Neuronal stem cell (in vitro differentiated cells): ENCODE results near the gene NAV2.

ENCODE experiments used
- DNase-seq: peaks from one replicate; pipeline ENCODE4 v3.0.0-alpha.2; 2013; ENCODE audit warnings: low spot score
- H2AFZ ChIP-seq: one replicate; pipeline ENCODE4 v1.6.1; 2013; ENCODE audit warnings: mild to moderate bottlenecking, low read length, inconsistent platforms
- H2AK5ac ChIP-seq: 2 replicates; pipeline ENCODE4 v1.6.1; 2013; ENCODE audit warnings: low read depth, mild to moderate bottlenecking, inconsistent platforms, low read length, moderate library complexity, mixed read lengths
- H2BK120ac ChIP-seq: 2 replicates; pipeline ENCODE4 v1.6.1; 2013; ENCODE audit warnings: low read depth, mild to moderate bottlenecking, inconsistent platforms, low read length, moderate library complexity, mixed read lengths
- H2BK12ac ChIP-seq: one replicate; pipeline ENCODE4 v1.6.1; 2013; ENCODE audit warnings: low read length, inconsistent platforms
- H2BK15ac ChIP-seq: 2 replicates; pipeline ENCODE4 v1.6.1; 2013; ENCODE audit warnings: mild to moderate bottlenecking, low read length, inconsistent platforms, mixed read lengths
- H2BK5ac ChIP-seq: one replicate; pipeline ENCODE4 v1.6.1; 2013; ENCODE audit warnings: inconsistent platforms, mild to moderate bottlenecking, low read length, moderate library complexity
- H3K14ac ChIP-seq: one replicate; pipeline ENCODE4 v1.6.1; 2013; ENCODE audit warnings: low read length, inconsistent platforms
- H3K18ac ChIP-seq: 2 replicates; pipeline ENCODE4 v1.6.1; 2013; ENCODE audit warnings: low read length, inconsistent platforms
- H3K23ac ChIP-seq: 2 replicates; pipeline ENCODE4 v1.6.1; 2013; ENCODE audit warnings: low read depth, mild to moderate bottlenecking, mixed read lengths, low read length, inconsistent platforms; ENCODE audit not compliant: poor library complexity
- H3K27ac ChIP-seq: replicated peaks from 3 replicates; pipeline ENCODE4 v1.5.1; 2013; ENCODE audit warnings: low read length, inconsistent platforms
- H3K27me3 ChIP-seq, 3 experiments: 2 replicates each; pipeline ENCODE4 v1.6.1; 2013; ENCODE audit warnings: low read length in 3 of 3, mild to moderate bottlenecking in 2 of 3, inconsistent platforms in 1 of 3, low read depth in 1 of 3, mixed read lengths in 1 of 3, moderate library complexity in 1 of 3; ENCODE audit not compliant: control insufficient read depth in 3 of 3, insufficient read depth in 3 of 3
- H3K36me3 ChIP-seq, 2 donors: replicated peaks in 1 of 2; 2 replicates each; pipeline ENCODE4 v1.6.1; 2013; ENCODE audit warnings: low read length in 2 of 2; ENCODE audit not compliant: control insufficient read depth in 2 of 2, insufficient read depth in 2 of 2
- H3K4ac ChIP-seq: 2 replicates; pipeline ENCODE4 v1.6.1; 2013; ENCODE audit warnings: inconsistent platforms, mild to moderate bottlenecking, low read length, moderate library complexity
- H3K4me1 ChIP-seq, 2 donors: 1 replicate in 1 of 2; 2 replicates in 1 of 2; pipeline ENCODE4 v1.6.1; 2013; ENCODE audit warnings: low read length in 2 of 2, low read depth in 1 of 2; ENCODE audit not compliant: control insufficient read depth in 2 of 2, insufficient read depth in 1 of 2
- H3K4me2 ChIP-seq: one replicate; pipeline ENCODE4 v1.6.1; 2013; ENCODE audit warnings: mild to moderate bottlenecking, low read length, inconsistent platforms; ENCODE audit not compliant: insufficient read depth, poor library complexity, severe bottlenecking
- H3K4me3 ChIP-seq, 2 donors: 2 replicates each; pipeline ENCODE4 v1.5.1; 2013; ENCODE audit warnings: low read length in 2 of 2, mild to moderate bottlenecking in 2 of 2, inconsistent platforms in 1 of 2, moderate library complexity in 1 of 2
- H3K79me1 ChIP-seq: one replicate; pipeline ENCODE4 v1.6.1; 2013; ENCODE audit warnings: low read depth, mild to moderate bottlenecking, inconsistent platforms, low read length, moderate library complexity
- H3K9ac ChIP-seq: one replicate; pipeline ENCODE4 v1.6.1; 2013; ENCODE audit warnings: mild to moderate bottlenecking, low read depth, low read length, inconsistent platforms; ENCODE audit not compliant: poor library complexity
- H3K9me3 ChIP-seq, 2 donors: replicated peaks in 1 of 2; 2 replicates each; pipeline versions ENCODE3 to v1.6.1; 2013; ENCODE audit warnings: low read length in 2 of 2, mild to moderate bottlenecking in 2 of 2, inconsistent platforms in 1 of 2, low read depth in 1 of 2, mixed read lengths in 1 of 2, moderate library complexity in 1 of 2; ENCODE audit not compliant: control insufficient read depth in 2 of 2, insufficient read depth in 1 of 2
- H4K8ac ChIP-seq: one replicate; pipeline ENCODE4 v1.6.1; 2013; ENCODE audit warnings: low read depth, mild to moderate bottlenecking, inconsistent platforms, low read length, moderate library complexity
- H4K91ac ChIP-seq: one replicate; pipeline ENCODE4 v1.6.1; 2013; ENCODE audit warnings: low read length, low read depth, mild to moderate bottlenecking, inconsistent platforms; ENCODE audit not compliant: poor library complexity
- WGBS, 2 donors: extraction: QIAGEN DNeasy Blood & Tissue Kit; methylation state at CpG; one replicate each; pipeline ENCODE4 v1.1.7; 2013; ENCODE audit warnings: missing lambda C conversion rate in 2 of 2, mixed read lengths in 1 of 2; ENCODE audit not compliant: insufficient read length in 2 of 2, insufficient replicate concordance in 1 of 2; ENCODE audit errors: extremely low coverage in 2 of 2; 5-methylcytosine and 5-hydroxymethylcytosine counted together

Gene NAV2

DNA sequence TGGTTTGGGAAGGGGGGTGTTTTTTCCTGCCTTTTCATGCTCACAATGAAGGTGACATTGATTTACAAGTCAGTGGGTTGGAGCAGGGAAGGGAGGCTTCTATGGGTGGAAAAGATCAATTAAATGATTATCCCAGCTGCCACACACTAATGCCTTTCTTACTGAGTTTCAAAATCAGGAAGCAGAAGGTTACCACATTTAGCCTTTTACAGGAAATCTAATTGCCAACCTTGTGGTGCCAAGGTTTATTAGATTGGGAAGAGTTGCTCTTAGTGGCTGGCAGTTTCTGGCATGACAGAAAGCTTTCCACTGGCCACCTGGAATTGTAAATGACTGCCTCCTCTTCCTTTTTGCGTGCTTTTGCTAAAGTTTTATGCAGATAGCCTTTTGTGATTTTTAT, 98.7 kb downstream of the NAV2 start:
- H3K27ac ChIP-seq = no peak overlapping the region
- no peak overlapping the region for H3K18ac ChIP-seq
- H3K9me3 ChIP-seq = no peaks in the 10 kb centered on the region
- H3K4ac ChIP-seq = no peak overlapping the region
- H3K36me3 ChIP-seq = no peaks in the 10 kb centered on the region
- no peak overlapping the region for H2AK5ac ChIP-seq
- H3K4me3 ChIP-seq = no peak overlapping the region
- no peak overlapping the region for H4K8ac ChIP-seq
- no CpG with 5 or more reads among the region's 1 CpG for WGBS, 2 donors
- H3K14ac ChIP-seq = no peak overlapping the region
- DNase-seq = no peak
- no peak overlapping the region for H2BK15ac ChIP-seq
- no peak overlapping the region for H2AFZ ChIP-seq
- no peak overlapping the region for H4K91ac ChIP-seq
- H2BK120ac ChIP-seq = no peak overlapping the region
- peaks cover 9% of the 10 kb centered on the region in 2 donors for H3K4me1 ChIP-seq
- H3K9ac ChIP-seq = no peak overlapping the region
- no peak overlapping the region for H3K23ac ChIP-seq
- no peaks in the 10 kb centered on the region for H3K27me3 ChIP-seq
- no peak overlapping the region for H2BK12ac ChIP-seq
- no peak overlapping the region for H2BK5ac ChIP-seq
- H3K79me1 ChIP-seq = no peaks in the 10 kb centered on the region
- no peak overlapping the region for H3K4me2 ChIP-seq

DNA sequence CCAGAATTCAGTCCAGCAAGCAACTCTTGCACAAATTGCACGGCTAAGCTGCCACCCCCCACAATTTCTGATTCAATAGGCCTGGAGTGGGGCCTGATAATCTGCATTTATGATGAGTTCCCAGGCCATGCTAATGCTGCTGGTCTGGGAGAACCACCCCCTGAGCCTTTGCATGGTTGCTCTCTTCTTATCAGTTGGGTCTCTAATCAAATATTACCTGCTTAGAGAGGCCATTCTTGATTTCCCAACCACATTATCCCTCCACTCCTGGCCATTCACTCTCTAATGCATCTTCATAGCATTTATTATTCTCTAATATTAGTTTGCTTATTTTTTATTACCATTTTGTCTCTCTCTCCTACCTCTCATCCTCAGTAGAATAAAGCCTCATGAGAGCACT, 99.5 kb downstream of the NAV2 start:
- Histone ChIP-seq H3K18ac (no peak overlapping the region), H2BK120ac (no peak overlapping the region), H3K14ac (no peak overlapping the region), H3K79me1 (no peaks in the 10 kb centered on the region), H2BK5ac (no peak overlapping the region), H3K4me2 (no peak overlapping the region), H2BK15ac (no peak overlapping the region), H4K8ac (no peak overlapping the region), H2AK5ac (no peak overlapping the region), H3K36me3 (no peaks in the 10 kb centered on the region), H3K27me3 (no peaks in the 10 kb centered on the region), H3K9ac (no peak overlapping the region), H3K23ac (no peak overlapping the region), H3K4ac (no peak overlapping the region), H4K91ac (no peak overlapping the region), H3K4me1 (peaks cover 9 to 10% of the 10 kb centered on the region in 2 donors), H3K9me3 (no peaks in the 10 kb centered on the region), H3K4me3 (no peak overlapping the region), H2AFZ (no peak overlapping the region), H2BK12ac (no peak overlapping the region), H3K27ac (no peak overlapping the region)
- WGBS, 2 donors = no CpG with 5 or more reads among the region's 1 CpG
- DNase-seq = no peak

DNA sequence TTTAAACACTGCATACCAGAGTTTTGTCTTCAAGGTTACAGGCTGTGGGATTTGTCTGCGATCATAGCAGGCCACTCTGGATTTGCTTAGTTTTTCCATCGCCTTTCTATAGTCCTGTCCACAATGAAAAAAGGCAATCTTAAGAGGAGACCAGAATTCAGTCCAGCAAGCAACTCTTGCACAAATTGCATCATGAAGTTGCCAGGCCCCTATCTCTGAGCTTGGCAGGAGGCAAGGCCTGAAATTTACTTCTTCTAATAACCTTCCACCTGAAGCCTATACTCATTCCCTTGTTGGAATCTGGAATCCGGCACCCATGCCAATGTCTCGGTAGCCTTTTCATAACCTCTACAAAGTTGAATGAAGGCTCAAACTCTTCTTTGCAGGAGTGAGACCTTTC, 100.1 kb downstream of the NAV2 start:
- no peak overlapping the region for H3K4me2 ChIP-seq
- H2BK12ac ChIP-seq = no peak overlapping the region
- no peak overlapping the region for H2BK5ac ChIP-seq
- H4K8ac ChIP-seq = no peak overlapping the region
- H3K18ac ChIP-seq = no peak overlapping the region
- DNase-seq = no peak
- no peak overlapping the region for H3K14ac ChIP-seq
- WGBS, 2 donors = no CpG with 5 or more reads among the region's 4 CpGs
- H2BK15ac ChIP-seq = no peak overlapping the region
- H2AFZ ChIP-seq = no peak overlapping the region
- no peak overlapping the region for H3K23ac ChIP-seq
- no peak overlapping the region for H4K91ac ChIP-seq
- no peak overlapping the region for H3K4ac ChIP-seq
- H3K79me1 ChIP-seq = no peaks in the 10 kb centered on the region
- no peaks in the 10 kb centered on the region for H3K36me3 ChIP-seq
- no peak overlapping the region for H2AK5ac ChIP-seq
- H3K4me1 ChIP-seq = peaks cover 8 to 9% of the 10 kb centered on the region in 2 donors
- H3K27me3 ChIP-seq = no peaks in the 10 kb centered on the region
- H3K9ac ChIP-seq = no peak overlapping the region
- H2BK120ac ChIP-seq = no peak overlapping the region
- no peak overlapping the region for H3K27ac ChIP-seq
- no peaks in the 10 kb centered on the region for H3K9me3 ChIP-seq
- no peak overlapping the region for H3K4me3 ChIP-seq

DNA sequence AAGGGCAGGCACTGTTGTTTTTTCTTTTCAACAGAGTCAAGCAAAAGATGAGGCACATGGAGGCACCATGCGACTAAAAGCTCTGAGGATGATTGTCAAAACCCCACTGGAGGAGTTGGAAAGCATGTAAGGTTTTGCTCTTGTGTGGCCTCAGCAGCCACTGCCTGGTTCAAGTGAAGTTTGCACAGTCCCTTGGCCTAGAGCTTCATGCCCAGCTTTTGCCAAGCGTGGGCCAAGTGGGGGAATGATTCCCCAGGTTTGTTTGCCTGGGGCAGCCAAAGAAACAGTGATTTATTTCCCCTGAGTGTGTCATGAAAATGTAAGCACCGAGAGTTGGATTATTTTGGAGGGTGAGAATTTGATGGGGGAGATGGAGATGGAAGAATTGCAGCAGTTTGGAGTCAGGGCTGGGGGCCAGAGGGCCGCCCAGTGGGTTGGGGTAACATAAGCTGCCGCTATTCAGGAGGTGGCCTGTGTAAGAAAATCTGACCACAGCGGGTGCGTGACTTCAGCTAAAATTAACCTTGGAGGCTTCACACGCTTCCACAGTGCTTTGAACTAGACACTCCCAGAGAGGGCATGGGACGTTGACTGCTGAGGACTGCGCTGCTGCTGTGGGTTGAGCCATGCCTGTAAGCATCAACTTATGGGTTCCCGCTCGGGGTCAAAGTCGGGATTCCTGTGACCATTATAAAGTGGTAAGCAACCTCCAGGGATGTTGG, 100.7 kb downstream of the NAV2 start:
- WGBS, 2 donors = 100% methylated on average over 1 of the region's 13 CpGs; no CpG with 5 or more reads in 1 of the 2 donors
- no peak overlapping the region for H2AK5ac ChIP-seq
- no peak overlapping the region for H3K9ac ChIP-seq
- H3K18ac ChIP-seq = no peak overlapping the region
- no peak overlapping the region for H2AFZ ChIP-seq
- no peak overlapping the region for H2BK120ac ChIP-seq
- H3K14ac ChIP-seq = no peak overlapping the region
- no peak overlapping the region for H3K27ac ChIP-seq
- H3K4ac ChIP-seq = no peak overlapping the region
- no peak overlapping the region for H2BK12ac ChIP-seq
- DNase-seq = no peak
- H4K91ac ChIP-seq = no peak overlapping the region
- no peak overlapping the region for H3K4me3 ChIP-seq
- no peak overlapping the region for H2BK5ac ChIP-seq
- H3K36me3 ChIP-seq = no peaks in the 10 kb centered on the region
- H3K23ac ChIP-seq = no peak overlapping the region
- H3K79me1 ChIP-seq = no peaks in the 10 kb centered on the region
- no peak overlapping the region for H2BK15ac ChIP-seq
- no peak overlapping the region for H3K4me2 ChIP-seq
- H3K4me1 ChIP-seq = peaks cover 3 to 4% of the 10 kb centered on the region in 2 donors
- H3K27me3 ChIP-seq = no peaks in the 10 kb centered on the region
- no peak overlapping the region for H4K8ac ChIP-seq
- H3K9me3 ChIP-seq = no peaks in the 10 kb centered on the region
